IPS-20b (cell line): ENCODE data around the gene QSOX1.
"Not testable (repeated sequence)": the region's sequence is repeated elsewhere in the genome, so short reads cannot be mapped to it uniquely, and the experiment has no call there.

ENCODE experiments used
- H3K27ac ChIP-seq: one replicate; pipeline ENCODE4 v1.5.1; 2013; ENCODE audit warnings: low read length
- H3K27me3 ChIP-seq: 2 replicates; pipeline ENCODE4 v1.6.1; 2013; ENCODE audit warnings: mild to moderate bottlenecking, low read length, inconsistent platforms; ENCODE audit not compliant: insufficient read depth
- H3K36me3 ChIP-seq: 2 replicates; pipeline ENCODE4 v1.6.1; 2013; ENCODE audit warnings: low read depth, mild to moderate bottlenecking, inconsistent platforms, low read length, moderate library complexity; ENCODE audit not compliant: insufficient read depth
- H3K4me1 ChIP-seq: 2 replicates; pipeline ENCODE4 v1.6.1; 2013; ENCODE audit warnings: mild to moderate bottlenecking, control low read depth, inconsistent platforms, low read length, moderate library complexity; ENCODE audit not compliant: insufficient read depth
- H3K4me3 ChIP-seq: 2 replicates; pipeline ENCODE4 v1.5.1; 2013; ENCODE audit warnings: mild to moderate bottlenecking, low read length, inconsistent platforms
- H3K9ac ChIP-seq: 2 replicates; pipeline ENCODE4 v1.6.1; 2013; ENCODE audit warnings: low read depth, mild to moderate bottlenecking, inconsistent platforms, low read length, moderate library complexity
- H3K9me3 ChIP-seq: 2 replicates; pipeline ENCODE4 v1.6.1; 2013; ENCODE audit warnings: mild to moderate bottlenecking, low read depth, low read length, inconsistent platforms; ENCODE audit not compliant: insufficient read depth

Gene QSOX1

DNA sequence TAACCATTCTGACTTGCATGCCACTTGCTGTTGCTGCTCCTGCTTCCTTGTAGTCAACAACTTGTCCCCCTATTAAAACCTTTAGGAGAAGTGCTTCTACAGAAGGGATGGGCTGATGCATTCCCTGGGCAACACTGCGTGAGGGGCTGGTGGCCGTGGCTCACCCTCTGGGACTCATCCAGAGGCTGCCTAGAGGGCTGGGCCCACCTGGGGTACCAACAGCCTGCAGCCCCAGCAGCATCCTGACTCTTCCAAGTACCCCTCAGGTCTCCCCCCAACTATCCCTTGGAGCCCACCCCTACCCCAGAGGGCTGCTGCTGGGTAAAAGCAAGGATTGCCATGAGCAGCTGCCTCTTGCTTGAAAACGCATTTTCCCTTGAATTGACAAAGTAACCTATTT is 40.7 kb downstream of the QSOX1 start:
- H3K9me3 ChIP-seq = no peaks in the 10 kb centered on the region
- H3K4me3 ChIP-seq = no peak overlapping the region
- H3K27ac ChIP-seq = no peak overlapping the region
- no peaks in the 10 kb centered on the region for H3K27me3 ChIP-seq
- peaks cover 30% of the 10 kb centered on the region for H3K36me3 ChIP-seq
- H3K9ac ChIP-seq = no peak overlapping the region
- H3K4me1 ChIP-seq = no peaks in the 10 kb centered on the region

DNA sequence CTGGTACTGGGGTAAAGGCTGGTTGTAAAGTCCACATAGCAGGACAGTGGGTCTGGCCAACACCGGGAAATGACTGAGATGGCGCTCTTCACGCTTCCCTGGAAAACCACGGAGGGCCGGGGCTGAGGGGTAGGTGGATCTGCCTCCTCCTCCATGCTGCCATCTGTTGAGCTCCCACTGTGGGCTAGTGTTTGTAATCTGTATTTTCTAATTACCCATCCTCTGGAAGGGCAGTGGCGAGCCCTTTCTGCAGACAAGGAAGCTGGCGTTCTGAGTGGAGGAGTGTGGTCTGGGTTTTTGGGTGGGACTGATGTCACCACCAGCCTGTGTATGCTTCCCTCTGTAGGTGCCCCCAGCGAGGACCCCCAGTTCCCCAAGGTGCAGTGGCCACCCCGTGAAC is 41.2 kb downstream of the QSOX1 start:
- Histone ChIP-seq H3K9ac (no peak overlapping the region), H3K27ac (no peak overlapping the region), H3K36me3 (peaks cover 25% of the 10 kb centered on the region; the same call in 1 of the 2 replicates), H3K4me3 (no peak overlapping the region), H3K9me3 (no peaks in the 10 kb centered on the region), H3K27me3 (no peaks in the 10 kb centered on the region), H3K4me1 (no peaks in the 10 kb centered on the region)

DNA sequence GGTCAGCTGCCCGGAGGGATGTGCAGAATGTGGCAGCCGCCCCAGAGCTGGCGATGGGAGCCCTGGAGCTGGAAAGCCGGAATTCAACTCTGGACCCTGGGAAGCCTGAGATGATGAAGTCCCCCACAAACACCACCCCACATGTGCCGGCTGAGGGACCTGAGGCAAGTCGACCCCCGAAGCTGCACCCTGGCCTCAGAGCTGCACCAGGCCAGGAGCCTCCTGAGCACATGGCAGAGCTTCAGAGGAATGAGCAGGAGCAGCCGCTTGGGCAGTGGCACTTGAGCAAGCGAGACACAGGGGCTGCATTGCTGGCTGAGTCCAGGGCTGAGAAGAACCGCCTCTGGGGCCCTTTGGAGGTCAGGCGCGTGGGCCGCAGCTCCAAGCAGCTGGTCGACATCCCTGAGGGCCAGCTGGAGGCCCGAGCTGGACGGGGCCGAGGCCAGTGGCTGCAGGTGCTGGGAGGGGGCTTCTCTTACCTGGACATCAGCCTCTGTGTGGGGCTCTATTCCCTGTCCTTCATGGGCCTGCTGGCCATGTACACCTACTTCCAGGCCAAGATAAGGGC is 41.9 kb downstream of the QSOX1 start:
- Histone ChIP-seq H3K9me3 (no peaks in the 10 kb centered on the region), H3K4me1 (no peaks in the 10 kb centered on the region), H3K36me3 (peaks cover 20% of the 10 kb centered on the region; the same call in 1 of the 2 replicates), H3K27ac (no peak overlapping the region), H3K9ac (no peak overlapping the region), H3K27me3 (no peaks in the 10 kb centered on the region), H3K4me3 (no peak overlapping the region)

DNA sequence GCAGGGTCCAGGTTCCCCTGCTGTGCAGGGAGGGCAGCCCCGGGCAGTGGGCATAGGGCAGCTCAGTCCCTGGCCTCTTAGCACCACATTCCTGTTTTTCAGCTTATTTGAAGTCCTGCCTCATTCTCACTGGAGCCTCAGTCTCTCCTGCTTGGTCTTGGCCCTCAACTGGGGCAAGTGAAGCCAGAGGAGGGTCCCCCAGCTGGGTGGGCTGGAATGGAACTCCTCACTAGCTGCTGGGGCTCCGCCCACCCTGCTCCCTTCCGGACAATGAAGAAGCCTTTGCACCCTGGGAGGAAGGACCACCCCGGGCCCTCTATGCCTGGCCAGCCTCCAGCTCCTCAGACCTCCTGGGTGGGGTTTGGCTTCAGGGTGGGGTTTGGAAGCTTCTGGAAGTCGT is 42.6 kb downstream of the QSOX1 start:
- Histone ChIP-seq H3K27ac (no peak overlapping the region), H3K4me1 (no peaks in the 10 kb centered on the region), H3K9me3 (no peaks in the 10 kb centered on the region), H3K4me3 (no peak overlapping the region), H3K9ac (no peak overlapping the region), H3K27me3 (no peaks in the 10 kb centered on the region), H3K36me3 (peaks cover 16% of the 10 kb centered on the region; the same call in 1 of the 2 replicates)

DNA sequence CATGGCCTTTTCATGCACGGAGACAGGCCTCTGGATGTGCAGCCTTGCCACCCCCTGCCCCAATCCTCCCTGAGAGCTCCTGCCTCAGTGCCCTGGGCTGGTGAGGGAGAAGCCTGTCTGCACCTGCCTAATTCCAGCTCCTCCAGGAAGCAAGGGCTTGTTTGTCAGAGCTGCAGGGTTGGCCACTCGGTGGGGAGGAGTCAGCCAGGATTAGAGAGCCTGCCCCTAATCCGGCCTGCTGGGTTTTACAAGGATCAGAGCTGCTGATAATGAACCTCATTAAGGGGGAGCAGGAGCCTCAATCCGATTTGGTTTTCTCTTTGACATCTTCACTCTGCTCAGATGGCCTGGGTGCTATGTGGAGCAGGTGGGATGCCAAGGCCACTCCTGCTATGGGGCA is 43.5 kb downstream of the QSOX1 start:
- Histone ChIP-seq H3K27ac (no peak overlapping the region), H3K9ac (no peak overlapping the region), H3K4me3 (no peak overlapping the region), H3K27me3 (no peaks in the 10 kb centered on the region), H3K36me3 (peaks cover 16% of the 10 kb centered on the region; the same call in 1 of the 2 replicates), H3K4me1 (no peaks in the 10 kb centered on the region), H3K9me3 (no peaks in the 10 kb centered on the region)

DNA sequence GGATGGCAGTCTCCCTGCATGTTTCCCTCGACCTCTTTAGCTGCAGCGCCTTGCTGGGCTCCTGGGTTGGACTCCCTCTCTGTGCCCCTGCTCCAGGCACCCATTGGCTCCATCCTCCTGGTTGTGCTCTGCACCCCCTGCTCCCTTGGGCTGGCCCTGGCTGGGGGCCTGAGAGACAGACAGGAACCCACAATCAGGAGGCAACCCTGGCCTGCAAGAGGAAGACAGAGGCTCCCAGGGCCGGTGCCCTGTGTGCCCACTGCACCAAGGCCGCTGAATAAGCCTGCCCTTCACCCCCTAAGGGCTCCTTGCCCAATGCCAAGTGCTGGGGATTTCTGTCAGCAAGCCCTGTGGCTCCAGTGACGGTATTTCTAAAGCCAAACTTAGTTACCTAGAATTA is 43.9 kb downstream of the QSOX1 start:
- Histone ChIP-seq H3K9me3 (no peaks in the 10 kb centered on the region), H3K4me1 (no peaks in the 10 kb centered on the region), H3K36me3 (peaks cover 16% of the 10 kb centered on the region; the same call in 1 of the 2 replicates), H3K27ac (no peak overlapping the region), H3K4me3 (no peak overlapping the region), H3K9ac (no peak overlapping the region), H3K27me3 (no peaks in the 10 kb centered on the region)

DNA sequence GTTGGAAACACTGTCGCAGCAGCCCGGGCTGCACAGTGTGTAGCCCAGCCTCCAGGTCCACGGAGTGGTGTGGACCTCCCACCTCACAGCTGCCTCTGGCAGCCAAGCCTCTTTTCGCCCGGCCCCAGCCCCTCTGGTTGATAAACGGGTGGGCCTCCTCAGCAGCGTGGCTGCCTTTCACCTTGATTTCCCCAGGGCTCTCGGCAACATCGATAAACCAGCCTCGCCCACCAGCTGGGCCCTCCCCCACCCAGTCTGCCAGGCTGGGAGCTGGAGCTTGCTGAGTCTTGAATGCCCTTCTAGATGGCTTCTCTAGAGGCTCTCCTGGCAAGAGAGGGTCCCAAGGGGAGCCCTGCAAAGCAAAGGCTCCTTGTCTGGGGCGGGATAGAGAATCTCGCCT is 44.3 kb downstream of the QSOX1 start:
- Histone ChIP-seq H3K9ac (no peak overlapping the region), H3K27me3 (no peaks in the 10 kb centered on the region), H3K4me3 (no peak overlapping the region), H3K27ac (no peak overlapping the region), H3K4me1 (no peaks in the 10 kb centered on the region), H3K9me3 (no peaks in the 10 kb centered on the region), H3K36me3 (peaks cover 16% of the 10 kb centered on the region; the same call in 1 of the 2 replicates)

DNA sequence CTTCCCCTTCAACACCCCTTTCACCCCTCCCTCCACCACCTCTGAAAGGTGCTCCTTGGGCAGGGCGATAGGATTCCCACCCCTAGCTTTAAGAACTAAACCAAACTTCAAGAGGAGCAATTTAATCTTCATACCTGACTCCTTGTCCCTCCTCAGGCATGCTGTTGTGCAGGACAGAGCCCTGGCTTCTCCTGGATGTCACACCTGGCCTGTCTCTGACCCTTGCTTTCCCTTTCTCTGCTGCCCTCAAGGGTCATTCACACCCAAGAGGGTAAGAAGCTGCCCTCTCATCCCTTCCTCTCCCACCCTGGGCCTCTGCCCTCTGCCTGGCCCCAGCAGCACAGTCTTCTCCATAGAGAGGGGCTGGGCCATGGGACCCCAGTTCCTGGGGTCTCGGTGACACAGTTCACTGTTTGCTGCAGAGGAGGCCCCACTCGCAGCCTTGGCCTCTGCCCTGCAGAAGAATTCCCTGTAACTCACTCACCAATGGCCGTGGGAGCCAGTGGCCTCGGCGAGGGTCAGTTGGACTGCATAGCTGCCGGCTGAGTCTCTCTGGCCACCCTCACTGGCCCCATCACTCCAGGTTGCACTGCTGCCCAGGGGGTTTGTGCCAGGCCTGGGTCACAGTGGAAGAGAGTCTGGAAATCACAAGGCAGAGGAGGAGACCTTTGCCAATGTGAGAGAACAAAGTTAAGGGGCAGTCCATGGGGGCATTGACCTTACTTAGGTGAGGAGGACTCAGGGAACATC is 47.0 kb downstream of the QSOX1 start:
- Histone ChIP-seq H3K9ac (no peak overlapping the region), H3K9me3 (no peaks in the 10 kb centered on the region), H3K27me3 (peaks cover 8% of the 10 kb centered on the region; the same call in 1 of the 2 replicates), H3K4me1 (no peaks in the 10 kb centered on the region), H3K27ac (no peak overlapping the region), H3K4me3 (no peak overlapping the region), H3K36me3 (peaks cover 6% of the 10 kb centered on the region; the same call in 1 of the 2 replicates)

DNA sequence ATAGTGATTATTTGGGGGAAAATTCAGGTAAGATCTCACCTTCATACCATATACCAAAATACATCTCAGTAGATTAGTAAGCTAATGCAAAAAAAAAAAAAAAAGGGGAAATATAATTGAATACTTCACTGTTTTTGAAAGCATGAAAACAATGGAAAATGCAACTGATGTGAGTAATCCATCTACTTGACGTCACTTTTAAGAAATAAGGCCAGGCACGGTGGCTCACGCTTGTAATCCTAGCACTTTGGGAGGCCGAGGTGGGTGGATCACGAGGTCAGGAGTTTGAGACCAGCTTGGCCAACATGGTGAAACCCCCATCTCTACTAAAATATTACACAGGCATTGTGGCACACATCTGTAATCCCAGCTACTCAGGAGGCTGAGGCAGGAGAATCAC is 47.9 kb downstream of the QSOX1 start:
- not testable (repeated sequence) for H3K36me3 ChIP-seq, H3K9ac ChIP-seq, H3K27ac ChIP-seq, H3K9me3 ChIP-seq, H3K4me1 ChIP-seq, H3K4me3 ChIP-seq
- H3K27me3 ChIP-seq = peaks cover 18% of the 10 kb centered on the region; the same call in 1 of the 2 replicates

DNA sequence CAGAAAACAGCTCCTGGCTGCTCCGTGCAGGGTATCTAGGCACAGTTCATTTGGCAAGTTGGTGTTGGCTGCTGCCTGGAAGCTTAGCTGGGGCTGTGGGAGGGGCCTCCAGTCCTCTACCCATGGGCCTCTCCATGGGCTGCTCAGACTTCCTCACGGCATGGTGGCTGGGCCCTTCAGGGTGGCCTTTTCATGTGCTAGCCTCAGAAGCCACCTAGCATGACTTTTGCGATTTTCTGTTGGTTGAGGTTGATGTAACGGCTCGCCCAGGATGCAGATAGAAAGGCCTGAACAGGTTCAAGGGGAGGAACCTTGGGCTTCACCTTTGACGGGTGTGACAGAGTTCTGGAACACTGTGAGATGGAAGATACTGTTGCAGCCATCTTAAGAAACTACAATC is 49.6 kb downstream of the QSOX1 start:
- H3K27me3 ChIP-seq = peaks cover 33% of the 10 kb centered on the region
- no peak overlapping the region for H3K4me3 ChIP-seq
- H3K4me1 ChIP-seq = no peaks in the 10 kb centered on the region
- H3K9ac ChIP-seq = no peak overlapping the region
- H3K9me3 ChIP-seq = no peaks in the 10 kb centered on the region
- H3K27ac ChIP-seq = no peak overlapping the region
- no peaks in the 10 kb centered on the region for H3K36me3 ChIP-seq

DNA sequence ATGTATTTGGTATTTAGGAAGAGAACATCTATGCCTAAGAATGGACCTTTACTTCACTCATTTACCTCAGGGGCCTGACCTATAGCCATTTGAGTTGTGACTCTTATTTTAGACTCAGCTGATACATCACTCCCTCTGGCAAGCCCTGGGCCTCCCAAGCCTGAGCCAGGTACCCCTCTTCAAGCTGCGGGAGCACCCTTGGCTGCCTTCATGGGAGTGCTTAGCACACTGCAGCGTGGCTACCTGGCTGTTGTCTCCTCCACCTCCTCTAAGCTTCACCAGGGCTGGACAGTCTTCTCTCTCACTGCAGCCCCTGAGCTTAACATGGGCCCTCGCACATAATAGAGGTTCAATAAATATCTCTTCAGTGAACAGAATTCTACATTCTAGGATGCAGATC is 51.9 kb downstream of the QSOX1 start:
- Histone ChIP-seq H3K27ac (no peak overlapping the region), H3K4me1 (no peaks in the 10 kb centered on the region), H3K9me3 (no peaks in the 10 kb centered on the region), H3K9ac (no peak overlapping the region), H3K36me3 (no peaks in the 10 kb centered on the region), H3K4me3 (no peak overlapping the region), H3K27me3 (peaks cover 37% of the 10 kb centered on the region)

DNA sequence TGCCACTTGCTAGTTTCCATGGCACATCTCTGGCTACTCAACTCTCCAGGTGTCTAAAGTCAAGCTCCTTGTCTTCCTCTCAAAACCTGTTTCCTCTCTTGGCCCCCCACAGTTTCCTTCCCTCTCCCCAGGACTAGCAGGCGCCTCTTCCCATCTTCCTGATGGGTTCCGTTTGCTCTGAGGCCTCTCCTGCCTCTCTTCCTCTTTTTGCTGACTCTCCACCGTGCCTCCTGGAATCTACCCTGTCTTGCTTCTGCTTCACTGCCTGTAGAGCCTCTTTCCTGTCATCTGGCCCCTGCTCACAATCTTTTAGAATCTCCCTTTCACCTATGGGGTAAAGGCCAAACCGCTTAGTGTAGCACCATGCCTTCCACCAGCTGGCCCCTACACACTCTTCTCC is 53.6 kb downstream of the QSOX1 start:
- Histone ChIP-seq H3K9me3 (no peaks in the 10 kb centered on the region), H3K4me3 (no peak overlapping the region), H3K36me3 (no peaks in the 10 kb centered on the region), H3K27me3 (peaks cover 52% of the 10 kb centered on the region), H3K9ac (no peak overlapping the region), H3K4me1 (no peaks in the 10 kb centered on the region), H3K27ac (no peak overlapping the region)
